GM21390 (cell line): ENCODE data around the gene UGT1A7.

ENCODE experiments used
- ATAC-seq: cut with Tn5 transposase; IDR thresholded peaks from one replicate; pipeline ENCODE4 v1.9.1; 2021; ENCODE audit not compliant: unreplicated experiment

Gene UGT1A7

GRCh38 chr2:233760043-233760442 is 78.3 kb downstream of the UGT1A7 start, which contains the start of gene UGT1A1:
UGT1A1 (plus strand) TSS chr2:233760270; CDS start chr2:233760288, 18 bp downstream.
- no peak for ATAC-seq

GRCh38 chr2:233761040-233761769 is 79.5 kb downstream of the UGT1A7 start:
- no peak for ATAC-seq

GRCh38 chr2:233764264-233764663 is 82.6 kb downstream of the UGT1A7 start:
- no peak for ATAC-seq

- ATAC-seq = no peak
Measured at GRCh38 chr2:233764761-233765160, 83.1 kb downstream of the UGT1A7 start.

GRCh38 chr2:233766416-233766815 is 84.7 kb downstream of the UGT1A7 start:
- no peak for ATAC-seq

GRCh38 chr2:233768076-233768475 is 86.4 kb downstream of the UGT1A7 start:
- no peak for ATAC-seq

GRCh38 chr2:233769260-233769659 is 87.6 kb downstream of the UGT1A7 start:
- ATAC-seq = no peak

GRCh38 chr2:233772153-233772552 is 90.5 kb downstream of the UGT1A7 start:
- ATAC-seq = no peak

- no peak for ATAC-seq
Measured at GRCh38 chr2:233772583-233772982, 90.9 kb downstream of the UGT1A7 start.

GRCh38 chr2:233773854-233774253 is 92.2 kb downstream of the UGT1A7 start:
- no peak for ATAC-seq

- ATAC-seq = no peak
Measured at GRCh38 chr2:233775414-233775813, 93.7 kb downstream of the UGT1A7 start.

- ATAC-seq = no peak
Measured at GRCh38 chr2:233778030-233778429, 96.3 kb downstream of the UGT1A7 start, which contains the start of gene MROH2A. MROH2A (plus strand) TSS chr2:233778330; CDS start chr2:233779359, 1,029 bp downstream.

- ATAC-seq = no peak
Measured at GRCh38 chr2:233779722-233780121, 98.0 kb downstream of the UGT1A7 start.

GRCh38 chr2:233780771-233781170 is 99.1 kb downstream of the UGT1A7 start:
- no peak for ATAC-seq

- no peak for ATAC-seq
Measured at GRCh38 chr2:233789554-233789953, 107.9 kb downstream of the UGT1A7 start.

- ATAC-seq = no peak
Measured at GRCh38 chr2:233791151-233791882, 109.6 kb downstream of the UGT1A7 start.

GRCh38 chr2:233791883-233792329 is 110.2 kb downstream of the UGT1A7 start:
- no peak for ATAC-seq

GRCh38 chr2:233792720-233793119 is 111.0 kb downstream of the UGT1A7 start:
- ATAC-seq = no peak

GRCh38 chr2:233793465-233794127 is 111.9 kb downstream of the UGT1A7 start:
- no peak for ATAC-seq

GRCh38 chr2:233794128-233794658 is 112.5 kb downstream of the UGT1A7 start:
- ATAC-seq = no peak

GRCh38 chr2:233795735-233796171 is 114.1 kb downstream of the UGT1A7 start:
- ATAC-seq = no peak
